T-cell (primary cell): Measurements from ENCODE around the gene SSC4D. TPM values are rescaled to one million over a fixed set of nuclear protein-coding genes. Genes with fewer than 3 reads are reported as not detected.

Source experiments
- ATAC-seq, 4 experiments: fragments of 200-7000 bp in 3 of 4; fragments of 150-1000 bp in 1 of 4; cut with Tn5 transposase; replicated peaks in 1 of 4; 1 replicate in 3 of 4; 2 replicates in 1 of 4; pipeline ENCODE4 v1.10.0; 2021; ENCODE audit warnings: moderate library complexity in 3 of 4, mild to moderate bottlenecking in 2 of 4, moderate number of reproducible peaks in 1 of 4
- CTCF ChIA-PET, 2 donors: fragments of 300-600 bp; sonication (Branson Sonifier 250); formaldehyde crosslinking; loops; one replicate each; lab custom pipeline; 2022; ENCODE audit warnings: antibody characterized with exemption in 2 of 2; lab: Charles Lee
- POLR2A ChIA-PET, 2 donors: fragments of 300-600 bp; sonication (Branson Sonifier 250); formaldehyde crosslinking; loops; one replicate each; lab custom pipeline; 2022; ENCODE audit warnings: antibody characterized with exemption in 2 of 2; lab: Charles Lee
- DNase-seq, 35 experiments: peaks; one replicate each; pipeline versions ENCODE4 v3.0.0 to v3.0.0-alpha.2; 2013 to 2023
- H3K27ac ChIP-seq: one replicate; pipeline ENCODE4 v1.5.1; 2013; ENCODE audit warnings: low read length
- H3K27me3 ChIP-seq, 2 experiments: replicated peaks in 1 of 2; 1 replicate in 1 of 2; 2 replicates in 1 of 2; pipeline versions ENCODE4 v1.6.1 to v1.7.0; 2013; ENCODE audit warnings: low read length in 1 of 2, mixed read lengths in 1 of 2; ENCODE audit not compliant: control insufficient read depth in 2 of 2, insufficient read depth in 2 of 2; ENCODE audit errors: extremely low read depth in 1 of 2
- H3K36me3 ChIP-seq, 2 donors: 1 replicate in 1 of 2; 2 replicates in 1 of 2; pipeline versions ENCODE4 v1.6.1 to v1.7.0; 2013; ENCODE audit warnings: low read length in 1 of 2; ENCODE audit not compliant: control insufficient read depth in 2 of 2, insufficient read depth in 1 of 2; ENCODE audit errors: extremely low read depth in 1 of 2
- H3K4me1 ChIP-seq, 2 experiments: 1 replicate in 1 of 2; 2 replicates in 1 of 2; pipeline versions ENCODE4 v1.6.1 to v1.7.0; 2013; ENCODE audit warnings: low read length in 2 of 2, mixed read lengths in 1 of 2; ENCODE audit not compliant: insufficient read depth in 2 of 2, control insufficient read depth in 1 of 2; ENCODE audit errors: extremely low read depth in 1 of 2
- H3K4me3 ChIP-seq, 2 donors: 1 replicate in 1 of 2; 2 replicates in 1 of 2; pipeline versions ENCODE4 v1.5.1 to v1.7.0; 2013; ENCODE audit warnings: mild to moderate bottlenecking in 2 of 2, low read length in 1 of 2, moderate library complexity in 1 of 2; ENCODE audit not compliant: control insufficient read depth in 1 of 2; ENCODE audit errors: extremely low read depth in 1 of 2
- H3K9me3 ChIP-seq: 2 replicates; pipeline ENCODE4 v1.7.0; 2013
- H3K27ac Mint-ChIP-seq, 2 donors: one replicate each; pipeline ENCODE4 v1.8.0; 2020 to 2021; ENCODE audit warnings: mild to moderate bottlenecking in 2 of 2, mixed read lengths in 2 of 2
- H3K27me3 Mint-ChIP-seq, 2 donors: one replicate each; pipeline ENCODE4 v1.8.0; 2021 to 2022; ENCODE audit warnings: mixed read lengths in 2 of 2
- H3K36me3 Mint-ChIP-seq: one replicate; pipeline ENCODE4 v1.8.0; 2021; ENCODE audit warnings: mixed read lengths
- H3K4me1 Mint-ChIP-seq, 3 donors: one replicate each; pipeline ENCODE4 v1.8.0; 2020 to 2022; ENCODE audit warnings: mixed read lengths in 3 of 3, mild to moderate bottlenecking in 1 of 3
- H3K4me3 Mint-ChIP-seq, 3 donors: one replicate each; pipeline ENCODE4 v1.8.0; 2020 to 2022; ENCODE audit warnings: mild to moderate bottlenecking in 3 of 3, mixed read lengths in 3 of 3, moderate library complexity in 3 of 3
- H3K9me3 Mint-ChIP-seq, 3 donors: one replicate each; pipeline ENCODE4 v1.8.0; 2020 to 2022; ENCODE audit warnings: mixed read lengths in 3 of 3
- WGBS: methylation state at CpG from one replicate; pipeline ENCODE4 v1.1.5; 2013; ENCODE audit warnings: missing lambda C conversion rate; ENCODE audit not compliant: insufficient coverage; 5-methylcytosine and 5-hydroxymethylcytosine counted together
- total RNA-seq, 35 experiments: library from RNA in 6 of 35; stranded (reverse) in 6 of 35; fragments of 120-200 nt in 1 of 35; gene quantifications; one replicate each; pipeline versions ENCODE4 v1.2.1 to v1.2.4 and lab custom pipeline; 2013 to 2026

The SSC4D gene
- total RNA-seq, 5 donors from 2014 or later (not counting 1 experiment from before 2014, with no cell fraction given), result 0.20 to 0.76 (median 0.28) TPM; not detected in 2

GRCh38 chr7:76359978-76360638 is 49.4 kb downstream of the SSC4D start:
- Histone ChIP-seq H3K27me3 (no peaks in the 10 kb centered on the region), H3K4me3 (no peak overlapping the region), H3K9me3 (no peaks in the 10 kb centered on the region), H3K27ac (no peak overlapping the region), H3K36me3 (peaks cover 0 to 2% of the 10 kb centered on the region in 2 donors), H3K4me1 (peaks cover 20 to 23% of the 10 kb centered on the region in 2 experiments)
- POLR2A ChIA-PET, result interaction anchor here in 1 of 2 donors (0.6 to 0.7 kb wide), 3 partner anchors 14 to 68 kb away, joined by 4 to 6 read pairs (median 5); no protein-coding TSS in a partner anchor
- H3K9me3 Mint-ChIP-seq, result no peaks in the 10 kb centered on the region
- WGBS, result 98% methylated on average over 6 of the region's 17 CpGs
- peak overlapping the region; percentile 83 to 95 (median 84) for H3K4me3 Mint-ChIP-seq
- H3K4me1 Mint-ChIP-seq, result peaks cover 39 to 45% (median 42%) of the 10 kb centered on the region in 3 donors
- CTCF ChIA-PET, result interaction anchor here in 1 of 2 donors (1.4 to 1.5 kb wide), 2 partner anchors 45 to 68 kb away, joined by 3 to 14 read pairs; no protein-coding TSS in a partner anchor
- DNase-seq (no peak), ATAC-seq (no peak)
- peak overlapping the region; percentile 91 to 96 for H3K27ac Mint-ChIP-seq
- H3K36me3 Mint-ChIP-seq, result peaks cover 8% of the 10 kb centered on the region
- H3K27me3 Mint-ChIP-seq, result no peaks in the 10 kb centered on the region

- peak overlapping the region; percentile 91 to 96 for H3K27ac Mint-ChIP-seq
- under 1% methylated on average over 27 of the region's 41 CpGs for WGBS
- no peaks in the 10 kb centered on the region for H3K9me3 ChIP-seq
These were observed 50.2 kb downstream of the SSC4D start for GRCh38 chr7:76359111-76359977.

DNA sequence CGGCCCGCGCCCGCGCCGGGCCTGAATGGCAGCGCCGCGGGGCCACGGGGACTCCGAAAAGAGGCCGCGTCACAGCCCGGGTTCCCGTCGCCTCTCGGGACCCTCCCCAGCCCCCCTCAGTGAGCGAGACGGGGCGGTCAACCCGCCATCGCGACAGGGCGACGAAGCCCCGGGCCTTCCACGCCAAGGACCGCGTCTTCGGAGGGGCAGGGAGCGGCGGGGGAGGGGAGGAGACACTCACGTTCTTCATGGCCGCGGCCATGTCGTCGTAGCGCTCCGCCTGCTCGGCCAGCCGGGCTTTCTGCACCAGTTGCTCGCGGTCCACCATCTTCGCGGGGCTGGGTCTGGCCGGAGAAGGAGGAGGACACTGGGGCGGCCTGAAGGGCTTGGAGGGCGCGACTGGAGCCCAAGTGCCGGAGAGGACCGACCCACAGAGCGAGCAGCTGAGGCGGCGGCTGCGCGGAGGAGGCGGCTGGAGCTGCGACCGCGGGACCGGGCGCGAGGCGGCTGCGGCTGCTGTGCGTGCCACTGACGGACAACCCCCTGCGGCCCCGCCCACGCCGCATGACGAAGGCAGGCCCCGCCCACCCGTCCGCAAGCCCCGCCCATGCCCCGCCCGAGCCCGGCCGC is 50.9 kb downstream of the SSC4D start, which contains the start of gene YWHAG:
YWHAG (minus strand) TSS at position 511 of the 630 bp plus-strand sequence; CDS start at position 328, 183 bp downstream.
- Histone ChIP-seq H3K36me3 (peaks cover 0 to 9% of the 10 kb centered on the region in 2 donors), H3K4me1 (peaks cover 20 to 24% of the 10 kb centered on the region in 2 experiments), H3K9me3 (no peaks in the 10 kb centered on the region), H3K27me3 (no peaks in the 10 kb centered on the region), H3K27ac (peak within 1 kb of the TSS; percentile 92), H3K4me3 (peak within 1 kb of the TSS; percentile 70 to 99)
- DNase-seq (peak in 34 of 35 experiments; percentile 65 to 93 (median 80)), ATAC-seq (peak; percentile 76 to 81 (median 80))
- POLR2A ChIA-PET, result interaction anchor here (0.6 to 1.4 kb wide), 3 partner anchors 27 to 40 kb away, joined by 3 to 5 read pairs (median 4); no protein-coding TSS in a partner anchor
- Mint-ChIP-seq H3K9me3 (no peaks in the 10 kb centered on the region), H3K27me3 (no peaks in the 10 kb centered on the region), H3K4me3 (peak within 1 kb of the TSS; percentile 91 to 95 (median 94)), H3K4me1 (peaks cover 39 to 42% (median 41%) of the 10 kb centered on the region in 3 donors), H3K36me3 (peaks cover 16% of the 10 kb centered on the region), H3K27ac (peak within 1 kb of the TSS; percentile 92 to 96)
- CTCF ChIA-PET, result interaction anchor here (0.5 to 1.5 kb wide), 9 partner anchors 15 to 180 kb away, joined by 3 to 14 read pairs (median 4); no protein-coding TSS in a partner anchor
- WGBS, result 0% methylated on average over 78 of the region's 80 CpGs

More at GRCh38 chr7:76359111-76359977, 50.2 kb downstream of the SSC4D start:
- Mint-ChIP-seq H3K4me3 (peak overlapping the region; percentile 83 to 95 (median 84)), H3K9me3 (no peaks in the 10 kb centered on the region), H3K36me3 (peaks cover 16% of the 10 kb centered on the region), H3K27me3 (no peaks in the 10 kb centered on the region), H3K4me1 (peaks cover 41 to 44% (median 43%) of the 10 kb centered on the region in 3 donors)
- ATAC-seq, result peak; percentile 92 to 93 (median 92)
- DNase-seq, result peak; percentile 83 to 97 (median 91)
- Histone ChIP-seq H3K36me3 (peaks cover 0 to 8% of the 10 kb centered on the region in 2 donors), H3K4me1 (peaks cover 20 to 21% of the 10 kb centered on the region in 2 experiments), H3K27me3 (no peaks in the 10 kb centered on the region), H3K27ac (peak overlapping the region; percentile 92), H3K4me3 (peak overlapping the region; percentile 70 to 99)
- ChIA-PET POLR2A (interaction anchor here (0.6 to 0.7 kb wide), 2 partner anchors 35 to 39 kb away, joined by 3 to 5 read pairs; no protein-coding TSS in a partner anchor), CTCF (interaction anchor here (0.6 to 1.5 kb wide), 6 partner anchors 16 to 67 kb away, joined by 3 to 14 read pairs (median 4); no protein-coding TSS in a partner anchor)

DNA sequence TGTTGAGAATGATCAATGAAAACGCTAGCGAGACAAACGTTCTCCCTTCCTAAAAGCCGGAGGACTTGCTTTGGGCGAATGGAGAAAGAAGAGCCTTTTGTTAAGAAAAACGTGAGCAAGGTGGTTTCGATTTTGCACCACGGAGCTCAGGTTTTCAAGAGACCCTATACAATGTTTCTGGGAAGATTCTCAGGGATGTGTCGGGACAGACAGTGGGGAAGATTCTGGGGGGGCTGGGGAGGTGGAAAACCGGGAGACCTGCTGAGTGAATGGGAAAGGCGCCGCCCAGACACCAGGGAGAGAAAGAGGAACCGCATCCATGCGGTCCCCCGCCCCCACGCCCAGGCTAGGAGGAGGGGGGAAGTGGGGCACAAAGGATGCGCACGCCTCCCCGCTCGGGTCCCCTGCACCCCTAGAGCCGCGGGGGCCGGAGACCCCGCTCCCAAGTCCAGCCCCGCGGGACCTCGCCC is 51.5 kb downstream of the SSC4D start:
- Mint-ChIP-seq H3K36me3 (peaks cover 16% of the 10 kb centered on the region), H3K4me1 (peaks cover 40 to 46% (median 42%) of the 10 kb centered on the region in 3 donors), H3K9me3 (no peaks in the 10 kb centered on the region), H3K27ac (peak overlapping the region; percentile 90 to 92), H3K27me3 (no peaks in the 10 kb centered on the region), H3K4me3 (peak overlapping the region; percentile 91 to 95 (median 94))
- ATAC-seq (peak; percentile 13 to 18 (median 14)), DNase-seq (peak in 32 of 35 experiments; percentile 4 to 59 (median 26))
- peak overlapping the region; percentile 70 to 99 for H3K4me3 ChIP-seq
- peaks cover 20 to 28% of the 10 kb centered on the region in 2 experiments for H3K4me1 ChIP-seq
- WGBS, result 0% methylated on average over 20 of the region's 27 CpGs
- POLR2A ChIA-PET, result interaction anchor here (0.6 to 1.4 kb wide), 6 partner anchors 9 to 1139 kb away, joined by 3 to 9 read pairs (median 5); no protein-coding TSS in a partner anchor
- H3K27ac ChIP-seq, result peak overlapping the region; percentile 92
- no peaks in the 10 kb centered on the region for H3K9me3 ChIP-seq
- H3K27me3 ChIP-seq, result no peaks in the 10 kb centered on the region
- CTCF ChIA-PET, result interaction anchor here in 1 of 2 donors (0.5 to 1.5 kb wide), 6 partner anchors 37 to 180 kb away, joined by 3 to 8 read pairs (median 4); no protein-coding TSS in a partner anchor
- peaks cover 0 to 9% of the 10 kb centered on the region in 2 donors for H3K36me3 ChIP-seq

DNA sequence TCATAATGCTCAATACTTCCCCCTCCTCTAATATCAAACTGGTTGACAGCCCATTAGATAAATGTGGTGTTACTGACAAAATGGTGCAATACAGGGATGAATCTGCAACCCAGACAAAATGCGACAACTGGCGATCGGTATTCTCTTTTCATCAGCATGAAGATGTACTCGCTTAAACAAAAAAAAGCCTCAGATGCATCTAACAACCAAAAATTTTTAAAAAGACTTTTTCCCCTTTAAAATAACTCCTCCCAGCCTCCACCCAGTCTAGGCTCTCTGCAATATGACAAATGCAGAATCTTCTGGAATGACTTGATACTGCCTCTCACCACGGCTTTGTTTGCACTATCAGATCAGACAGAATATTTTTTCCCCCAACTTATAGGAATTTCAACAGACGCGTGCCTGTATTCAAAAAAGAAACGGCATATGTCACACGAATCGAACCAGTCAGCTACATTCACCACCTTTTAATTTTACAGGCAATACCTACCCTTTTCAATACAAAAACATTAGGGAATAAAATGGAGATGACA is 52.0 kb downstream of the SSC4D start:
- 0% methylated on average over 2 of the region's 10 CpGs for WGBS
- DNase-seq, result no peak
- H3K4me1 ChIP-seq, result peaks cover 20 to 29% of the 10 kb centered on the region in 2 experiments
- ATAC-seq, result no peak
- Mint-ChIP-seq H3K4me1 (peaks cover 44 to 49% (median 45%) of the 10 kb centered on the region in 3 donors), H3K27me3 (no peaks in the 10 kb centered on the region), H3K9me3 (no peaks in the 10 kb centered on the region), H3K27ac (peak overlapping the region; percentile 90 to 92), H3K36me3 (peaks cover 16% of the 10 kb centered on the region), H3K4me3 (peak overlapping the region; percentile 91 to 95 (median 94))
- peak overlapping the region; percentile 92 for H3K27ac ChIP-seq
- no peaks in the 10 kb centered on the region for H3K9me3 ChIP-seq
- CTCF ChIA-PET, result interaction anchor here in 1 of 2 donors (0.5 to 1.5 kb wide), 4 partner anchors 36 to 179 kb away, joined by 3 to 8 read pairs (median 4); no protein-coding TSS in a partner anchor
- peak overlapping the region; percentile 70 to 99 for H3K4me3 ChIP-seq
- POLR2A ChIA-PET, result interaction anchor here (0.6 to 1.4 kb wide), 5 partner anchors 9 to 1140 kb away, joined by 3 to 9 read pairs (median 5); no protein-coding TSS in a partner anchor
- H3K36me3 ChIP-seq, result peaks cover 0 to 9% of the 10 kb centered on the region in 2 donors
- no peaks in the 10 kb centered on the region for H3K27me3 ChIP-seq
